Fibroblast of the aortic adventitia (primary cell): Measurements from ENCODE around the gene VAT1L. TPM values are rescaled to one million over a fixed set of nuclear protein-coding genes. Genes with fewer than 3 reads are reported as not detected.
A peak's percentile ranks its signal among the peaks of the same experiment; 100 is the strongest.

Experiments used
- DNase-seq: peaks from one replicate; pipeline ENCODE4 v3.0.0-alpha.2; 2010; ENCODE audit warnings: low read depth
- H3K4me3 ChIP-seq: 2 replicates; pipeline ENCODE4 v1.5.1; 2011; ENCODE audit warnings: low read depth, mild to moderate bottlenecking, control low read depth, low read length, moderate library complexity
- total RNA-seq: library from RNA; depleted of rRNA; stranded (reverse); fragments of >200 nt; gene quantifications from 2 replicates; pipeline ENCODE4 v1.2.3, GENCODE V29; 2012; ENCODE audit warnings: low replicate concordance
- TF ChIP-seq, protein P1 (sequence below): IDR thresholded peaks from 2 replicates; pipeline ENCODE4 v1.5.1; 2011; ENCODE audit warnings: mild to moderate bottlenecking, low read length, control low read depth, inconsistent platforms; ENCODE audit not compliant: insufficient read depth

VAT1L gene
- total RNA-seq, 1 donor, result 12.2 TPM

DNA sequence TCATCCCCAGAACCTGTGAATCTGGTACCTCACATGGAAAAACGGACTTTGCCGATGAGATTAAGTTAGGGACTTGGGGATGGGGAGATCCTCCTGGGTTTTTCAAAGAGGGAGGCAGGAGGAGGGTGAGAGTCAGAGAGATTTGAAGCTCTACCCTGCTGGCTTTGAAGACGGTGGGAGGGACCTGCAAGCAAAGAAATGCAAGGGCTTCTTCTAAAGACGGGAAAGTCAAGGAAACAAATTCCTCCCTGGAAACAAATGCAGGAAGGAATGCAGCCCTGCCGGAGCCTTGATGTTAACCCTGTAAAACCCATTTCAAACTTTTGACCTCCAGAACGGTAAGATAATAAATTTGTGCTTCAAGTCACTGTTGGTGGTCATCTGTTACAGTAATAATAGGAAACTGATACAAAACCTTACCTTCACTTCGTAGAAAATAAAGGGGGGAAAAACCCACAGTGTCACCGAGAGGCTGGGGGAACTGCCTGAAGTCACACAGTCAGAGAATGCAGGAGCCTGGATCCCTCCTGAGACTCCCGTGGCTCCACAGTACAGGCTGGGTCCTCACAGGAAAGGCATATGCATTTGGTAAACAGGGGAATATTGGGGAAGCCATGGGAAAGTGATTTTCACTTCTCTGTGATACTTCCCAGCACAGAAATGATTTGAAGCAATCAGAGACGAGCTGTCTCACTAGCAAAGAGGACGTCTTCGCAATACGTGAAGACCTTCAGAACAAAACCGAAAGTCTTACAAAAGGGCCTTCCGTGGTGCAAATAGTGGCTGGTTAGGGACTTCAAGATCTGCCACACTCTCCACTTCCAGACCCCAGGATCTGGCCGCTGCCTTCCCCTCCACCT is 175.1 kb downstream of the VAT1L start:
- DNase-seq, result no peak
- TF ChIP-seq, protein P1, sequence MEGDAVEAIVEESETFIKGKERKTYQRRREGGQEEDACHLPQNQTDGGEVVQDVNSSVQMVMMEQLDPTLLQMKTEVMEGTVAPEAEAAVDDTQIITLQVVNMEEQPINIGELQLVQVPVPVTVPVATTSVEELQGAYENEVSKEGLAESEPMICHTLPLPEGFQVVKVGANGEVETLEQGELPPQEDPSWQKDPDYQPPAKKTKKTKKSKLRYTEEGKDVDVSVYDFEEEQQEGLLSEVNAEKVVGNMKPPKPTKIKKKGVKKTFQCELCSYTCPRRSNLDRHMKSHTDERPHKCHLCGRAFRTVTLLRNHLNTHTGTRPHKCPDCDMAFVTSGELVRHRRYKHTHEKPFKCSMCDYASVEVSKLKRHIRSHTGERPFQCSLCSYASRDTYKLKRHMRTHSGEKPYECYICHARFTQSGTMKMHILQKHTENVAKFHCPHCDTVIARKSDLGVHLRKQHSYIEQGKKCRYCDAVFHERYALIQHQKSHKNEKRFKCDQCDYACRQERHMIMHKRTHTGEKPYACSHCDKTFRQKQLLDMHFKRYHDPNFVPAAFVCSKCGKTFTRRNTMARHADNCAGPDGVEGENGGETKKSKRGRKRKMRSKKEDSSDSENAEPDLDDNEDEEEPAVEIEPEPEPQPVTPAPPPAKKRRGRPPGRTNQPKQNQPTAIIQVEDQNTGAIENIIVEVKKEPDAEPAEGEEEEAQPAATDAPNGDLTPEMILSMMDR, result no peak
- H3K4me3 ChIP-seq, result no peak overlapping the region

DNA sequence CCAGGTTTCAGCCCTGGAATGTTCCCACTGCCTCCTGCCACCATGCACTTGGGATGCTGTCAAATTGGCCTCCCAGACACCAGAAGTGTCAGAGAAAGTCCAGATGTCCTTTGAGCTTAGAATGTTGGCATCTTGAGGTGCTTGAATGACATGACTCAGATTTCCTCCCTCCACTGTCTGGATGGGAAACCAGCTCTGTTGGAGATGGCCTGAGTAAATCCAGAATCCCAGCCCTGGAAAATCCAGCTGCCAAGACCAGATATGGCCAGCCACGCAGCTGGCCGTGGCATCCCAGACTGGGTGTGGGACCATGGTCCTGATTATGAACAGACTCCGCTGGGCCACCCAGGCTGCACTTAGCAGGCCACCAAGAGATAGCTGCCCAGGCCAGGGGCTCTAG is 177.0 kb downstream of the VAT1L start:
- H3K4me3 ChIP-seq, result no peak overlapping the region
- TF ChIP-seq, protein P1, result no peak
- DNase-seq, result peak; percentile 19

DNA sequence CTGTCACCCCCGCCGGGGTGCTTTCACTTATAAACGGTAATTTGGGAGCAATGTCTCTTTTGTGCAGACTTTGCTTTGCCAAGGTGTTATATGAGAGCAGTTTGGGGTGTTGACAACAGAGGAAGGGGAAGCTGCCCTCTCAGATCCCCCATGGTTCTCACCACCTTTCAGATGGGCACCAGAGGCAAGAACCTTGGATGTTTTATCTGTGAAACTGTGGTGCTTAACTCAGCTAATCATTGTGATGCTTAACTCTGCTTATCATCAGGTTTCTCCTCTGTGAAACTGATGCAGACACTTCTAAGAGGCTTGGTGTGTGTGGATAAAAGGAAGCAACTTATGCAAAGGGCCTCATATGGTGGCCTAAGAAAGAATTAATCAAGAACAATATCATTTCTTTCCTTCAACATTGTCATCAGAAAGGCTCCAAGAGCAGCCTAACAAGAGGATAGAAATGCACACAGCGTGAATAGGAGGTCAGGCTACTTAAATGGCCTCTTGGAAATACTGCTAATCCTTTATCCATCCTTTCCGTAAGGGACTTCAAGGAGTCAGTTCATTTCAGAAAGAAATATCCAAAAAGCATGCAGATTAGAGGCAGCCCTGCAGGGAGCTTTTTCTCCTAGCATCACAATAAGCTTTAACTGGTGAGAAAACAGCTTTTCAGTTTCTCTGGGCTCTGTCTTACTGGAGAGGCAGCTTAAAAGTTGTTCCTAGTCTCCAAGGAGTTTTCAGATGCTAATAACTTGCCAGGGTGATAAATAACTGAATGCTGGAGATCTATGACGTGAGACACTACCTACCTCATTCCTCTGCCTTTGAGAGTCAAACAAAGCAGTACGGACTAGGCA is 178.9 kb downstream of the VAT1L start:
- DNase-seq, result no peak
- TF ChIP-seq, protein P1, result no peak
- no peak overlapping the region for H3K4me3 ChIP-seq

DNA sequence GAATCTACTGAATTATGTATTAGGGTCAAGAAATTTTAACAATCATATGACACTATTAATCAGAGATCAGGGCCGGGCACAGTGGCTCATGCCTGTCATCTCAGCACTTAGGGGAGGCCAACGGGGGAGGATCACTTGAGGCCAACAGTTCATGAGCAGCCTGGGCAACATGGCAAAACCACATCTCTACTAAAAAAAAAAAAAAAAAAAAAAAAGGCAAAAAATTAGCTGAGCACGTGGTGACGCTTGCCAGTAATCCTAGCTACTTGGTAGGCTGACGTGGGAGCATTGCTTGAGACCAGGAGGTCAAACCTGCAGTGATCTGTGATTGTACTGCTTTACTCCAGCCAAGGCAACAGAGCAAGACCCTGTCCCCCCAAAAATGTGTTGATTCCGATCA is 181.5 kb downstream of the VAT1L start:
- no peak for DNase-seq
- H3K4me3 ChIP-seq, result no peak overlapping the region
- TF ChIP-seq, protein P1, result no peak

DNA sequence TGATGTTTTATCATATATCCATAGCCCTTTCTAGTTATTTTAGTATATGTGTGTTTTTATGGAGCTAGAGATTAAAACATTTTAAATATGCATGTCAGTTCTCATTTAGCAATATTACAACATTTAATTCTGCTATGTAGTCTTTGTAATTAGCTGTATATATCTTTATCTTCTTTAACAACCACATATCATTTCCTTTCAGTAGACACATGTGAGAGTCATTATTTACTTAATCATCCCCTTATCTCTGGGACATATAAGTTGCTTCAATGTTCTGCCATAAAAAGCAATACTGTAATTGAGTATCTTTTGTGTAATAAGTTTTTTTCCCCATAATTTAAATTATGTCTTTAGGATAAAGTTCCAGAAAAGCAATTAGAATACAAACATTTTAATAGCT is 182.0 kb downstream of the VAT1L start:
- TF ChIP-seq, protein P1, result no peak
- no peak for DNase-seq
- no peak overlapping the region for H3K4me3 ChIP-seq

DNA sequence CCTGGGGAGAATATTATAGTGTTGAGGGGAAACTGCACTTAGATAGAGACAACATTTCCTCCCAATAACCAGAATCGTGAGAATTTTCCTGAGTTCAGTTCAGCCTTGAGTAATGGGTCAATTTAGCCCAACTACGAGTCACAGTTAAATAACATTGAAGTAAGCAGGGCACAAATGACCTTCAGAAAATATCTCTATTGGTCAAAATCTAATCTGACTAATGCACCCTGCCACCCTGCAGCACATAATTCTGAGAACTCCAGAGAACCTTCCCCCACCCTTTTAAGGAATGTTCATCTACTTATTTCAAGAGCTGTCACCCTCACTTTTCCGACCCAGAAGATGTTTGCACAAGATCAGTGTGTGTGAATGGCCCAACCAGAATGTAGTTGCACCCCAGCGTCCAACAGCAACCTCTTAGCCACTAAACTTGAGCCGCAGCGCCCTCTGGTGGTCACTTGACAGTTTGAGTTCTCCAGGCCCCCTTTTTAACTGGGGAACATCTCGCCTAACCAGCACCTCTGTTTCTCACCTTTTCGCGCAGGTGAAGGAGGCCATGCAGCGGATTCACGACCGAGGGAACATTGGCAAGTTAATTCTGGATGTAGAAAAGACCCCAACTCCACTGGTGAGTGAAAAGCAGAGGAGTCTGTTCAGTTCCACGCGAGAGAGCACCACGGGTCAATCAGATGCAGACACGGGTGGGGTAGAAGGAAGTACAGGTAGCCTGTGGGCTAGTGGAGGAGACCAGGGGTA is 183.1 kb downstream of the VAT1L start:
- no peak overlapping the region for H3K4me3 ChIP-seq
- peak; percentile 87 for DNase-seq
- TF ChIP-seq, protein P1, result peak; percentile 70
